PC-9 (cell line): Measurements from ENCODE around the gene MLANA.

Experiments used
- CTCF ChIP-seq: fragments of 200-600 bp; sonication (generic); conservative IDR thresholded peaks from 2 replicates; pipeline ENCODE4 v1.6.1; 2017; ENCODE audit warnings: mixed run types, antibody characterized with exemption, mild to moderate bottlenecking, moderate library complexity
- EZH2 ChIP-seq: fragments of 200-600 bp; sonication (generic); IDR thresholded peaks from 2 replicates; pipeline ENCODE4 v1.8.0; 2017; ENCODE audit warnings: antibody characterized with exemption, low read depth

GRCh38 chr9:5909976-5910375, 19.3 kb downstream of the MLANA start:
- TF ChIP-seq CTCF (no peak), EZH2 (no peak)
